Measurements from ENCODE around the gene UBB. TPM values are rescaled to one million over a fixed set of nuclear protein-coding genes. Genes with fewer than 3 reads are reported as not detected.

Gene UBB
- total and polyA plus RNA-seq, 9 of the 15 experiments (the other 6 are each of a cell fraction or from before 2014, with no cell fraction given): 1,069 to 4,143 (median 1,696) TPM

DNA sequence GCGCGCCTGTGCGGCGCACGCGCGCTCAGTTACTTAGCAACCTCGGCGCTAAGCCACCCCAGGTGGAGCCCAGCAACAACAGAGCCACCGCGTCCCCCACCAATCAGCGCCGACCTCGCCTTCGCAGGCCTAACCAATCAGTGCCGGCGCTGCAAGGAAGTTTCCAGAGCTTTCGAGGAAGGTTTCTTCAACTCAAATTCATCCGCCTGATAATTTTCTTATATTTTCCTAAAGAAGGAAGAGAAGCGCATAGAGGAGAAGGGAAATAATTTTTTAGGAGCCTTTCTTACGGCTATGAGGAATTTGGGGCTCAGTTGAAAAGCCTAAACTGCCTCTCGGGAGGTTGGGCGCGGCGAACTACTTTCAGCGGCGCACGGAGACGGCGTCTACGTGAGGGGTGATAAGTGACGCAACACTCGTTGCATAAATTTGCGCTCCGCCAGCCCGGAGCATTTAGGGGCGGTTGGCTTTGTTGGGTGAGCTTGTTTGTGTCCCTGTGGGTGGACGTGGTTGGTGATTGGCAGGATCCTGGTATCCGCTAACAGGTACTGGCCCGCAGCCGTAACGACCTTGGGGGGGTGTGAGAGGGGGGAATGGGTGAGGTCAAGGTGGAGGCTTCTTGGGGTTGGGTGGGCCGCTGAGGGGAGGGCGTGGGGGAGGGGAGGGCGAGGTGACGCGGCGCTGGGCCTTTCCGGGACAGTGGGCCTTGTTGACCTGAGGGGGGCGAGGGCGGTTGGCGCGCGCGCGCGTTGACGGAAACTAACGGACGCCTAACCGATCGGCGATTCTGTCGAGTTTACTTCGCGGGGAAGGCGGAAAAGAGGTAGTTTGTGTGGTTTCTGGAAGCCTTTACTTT, at the start of gene UBB (continued):
- TF ChIP-seq, protein P1, sequence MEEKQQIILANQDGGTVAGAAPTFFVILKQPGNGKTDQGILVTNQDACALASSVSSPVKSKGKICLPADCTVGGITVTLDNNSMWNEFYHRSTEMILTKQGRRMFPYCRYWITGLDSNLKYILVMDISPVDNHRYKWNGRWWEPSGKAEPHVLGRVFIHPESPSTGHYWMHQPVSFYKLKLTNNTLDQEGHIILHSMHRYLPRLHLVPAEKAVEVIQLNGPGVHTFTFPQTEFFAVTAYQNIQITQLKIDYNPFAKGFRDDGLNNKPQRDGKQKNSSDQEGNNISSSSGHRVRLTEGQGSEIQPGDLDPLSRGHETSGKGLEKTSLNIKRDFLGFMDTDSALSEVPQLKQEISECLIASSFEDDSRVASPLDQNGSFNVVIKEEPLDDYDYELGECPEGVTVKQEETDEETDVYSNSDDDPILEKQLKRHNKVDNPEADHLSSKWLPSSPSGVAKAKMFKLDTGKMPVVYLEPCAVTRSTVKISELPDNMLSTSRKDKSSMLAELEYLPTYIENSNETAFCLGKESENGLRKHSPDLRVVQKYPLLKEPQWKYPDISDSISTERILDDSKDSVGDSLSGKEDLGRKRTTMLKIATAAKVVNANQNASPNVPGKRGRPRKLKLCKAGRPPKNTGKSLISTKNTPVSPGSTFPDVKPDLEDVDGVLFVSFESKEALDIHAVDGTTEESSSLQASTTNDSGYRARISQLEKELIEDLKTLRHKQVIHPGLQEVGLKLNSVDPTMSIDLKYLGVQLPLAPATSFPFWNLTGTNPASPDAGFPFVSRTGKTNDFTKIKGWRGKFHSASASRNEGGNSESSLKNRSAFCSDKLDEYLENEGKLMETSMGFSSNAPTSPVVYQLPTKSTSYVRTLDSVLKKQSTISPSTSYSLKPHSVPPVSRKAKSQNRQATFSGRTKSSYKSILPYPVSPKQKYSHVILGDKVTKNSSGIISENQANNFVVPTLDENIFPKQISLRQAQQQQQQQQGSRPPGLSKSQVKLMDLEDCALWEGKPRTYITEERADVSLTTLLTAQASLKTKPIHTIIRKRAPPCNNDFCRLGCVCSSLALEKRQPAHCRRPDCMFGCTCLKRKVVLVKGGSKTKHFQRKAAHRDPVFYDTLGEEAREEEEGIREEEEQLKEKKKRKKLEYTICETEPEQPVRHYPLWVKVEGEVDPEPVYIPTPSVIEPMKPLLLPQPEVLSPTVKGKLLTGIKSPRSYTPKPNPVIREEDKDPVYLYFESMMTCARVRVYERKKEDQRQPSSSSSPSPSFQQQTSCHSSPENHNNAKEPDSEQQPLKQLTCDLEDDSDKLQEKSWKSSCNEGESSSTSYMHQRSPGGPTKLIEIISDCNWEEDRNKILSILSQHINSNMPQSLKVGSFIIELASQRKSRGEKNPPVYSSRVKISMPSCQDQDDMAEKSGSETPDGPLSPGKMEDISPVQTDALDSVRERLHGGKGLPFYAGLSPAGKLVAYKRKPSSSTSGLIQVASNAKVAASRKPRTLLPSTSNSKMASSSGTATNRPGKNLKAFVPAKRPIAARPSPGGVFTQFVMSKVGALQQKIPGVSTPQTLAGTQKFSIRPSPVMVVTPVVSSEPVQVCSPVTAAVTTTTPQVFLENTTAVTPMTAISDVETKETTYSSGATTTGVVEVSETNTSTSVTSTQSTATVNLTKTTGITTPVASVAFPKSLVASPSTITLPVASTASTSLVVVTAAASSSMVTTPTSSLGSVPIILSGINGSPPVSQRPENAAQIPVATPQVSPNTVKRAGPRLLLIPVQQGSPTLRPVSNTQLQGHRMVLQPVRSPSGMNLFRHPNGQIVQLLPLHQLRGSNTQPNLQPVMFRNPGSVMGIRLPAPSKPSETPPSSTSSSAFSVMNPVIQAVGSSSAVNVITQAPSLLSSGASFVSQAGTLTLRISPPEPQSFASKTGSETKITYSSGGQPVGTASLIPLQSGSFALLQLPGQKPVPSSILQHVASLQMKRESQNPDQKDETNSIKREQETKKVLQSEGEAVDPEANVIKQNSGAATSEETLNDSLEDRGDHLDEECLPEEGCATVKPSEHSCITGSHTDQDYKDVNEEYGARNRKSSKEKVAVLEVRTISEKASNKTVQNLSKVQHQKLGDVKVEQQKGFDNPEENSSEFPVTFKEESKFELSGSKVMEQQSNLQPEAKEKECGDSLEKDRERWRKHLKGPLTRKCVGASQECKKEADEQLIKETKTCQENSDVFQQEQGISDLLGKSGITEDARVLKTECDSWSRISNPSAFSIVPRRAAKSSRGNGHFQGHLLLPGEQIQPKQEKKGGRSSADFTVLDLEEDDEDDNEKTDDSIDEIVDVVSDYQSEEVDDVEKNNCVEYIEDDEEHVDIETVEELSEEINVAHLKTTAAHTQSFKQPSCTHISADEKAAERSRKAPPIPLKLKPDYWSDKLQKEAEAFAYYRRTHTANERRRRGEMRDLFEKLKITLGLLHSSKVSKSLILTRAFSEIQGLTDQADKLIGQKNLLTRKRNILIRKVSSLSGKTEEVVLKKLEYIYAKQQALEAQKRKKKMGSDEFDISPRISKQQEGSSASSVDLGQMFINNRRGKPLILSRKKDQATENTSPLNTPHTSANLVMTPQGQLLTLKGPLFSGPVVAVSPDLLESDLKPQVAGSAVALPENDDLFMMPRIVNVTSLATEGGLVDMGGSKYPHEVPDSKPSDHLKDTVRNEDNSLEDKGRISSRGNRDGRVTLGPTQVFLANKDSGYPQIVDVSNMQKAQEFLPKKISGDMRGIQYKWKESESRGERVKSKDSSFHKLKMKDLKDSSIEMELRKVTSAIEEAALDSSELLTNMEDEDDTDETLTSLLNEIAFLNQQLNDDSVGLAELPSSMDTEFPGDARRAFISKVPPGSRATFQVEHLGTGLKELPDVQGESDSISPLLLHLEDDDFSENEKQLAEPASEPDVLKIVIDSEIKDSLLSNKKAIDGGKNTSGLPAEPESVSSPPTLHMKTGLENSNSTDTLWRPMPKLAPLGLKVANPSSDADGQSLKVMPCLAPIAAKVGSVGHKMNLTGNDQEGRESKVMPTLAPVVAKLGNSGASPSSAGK (IDR thresholded peaks at IDR 0.05): peak; percentile 66
- 0 out of 2 replicates have a peak, but pooled peaks have one; percentile 24 for TF ChIP-seq ZNF79 (CRISPR knock-in tag; IDR thresholded peaks at IDR 0.05; ENCODE audit: low read depth)
- TF ChIP-seq, protein P2, sequence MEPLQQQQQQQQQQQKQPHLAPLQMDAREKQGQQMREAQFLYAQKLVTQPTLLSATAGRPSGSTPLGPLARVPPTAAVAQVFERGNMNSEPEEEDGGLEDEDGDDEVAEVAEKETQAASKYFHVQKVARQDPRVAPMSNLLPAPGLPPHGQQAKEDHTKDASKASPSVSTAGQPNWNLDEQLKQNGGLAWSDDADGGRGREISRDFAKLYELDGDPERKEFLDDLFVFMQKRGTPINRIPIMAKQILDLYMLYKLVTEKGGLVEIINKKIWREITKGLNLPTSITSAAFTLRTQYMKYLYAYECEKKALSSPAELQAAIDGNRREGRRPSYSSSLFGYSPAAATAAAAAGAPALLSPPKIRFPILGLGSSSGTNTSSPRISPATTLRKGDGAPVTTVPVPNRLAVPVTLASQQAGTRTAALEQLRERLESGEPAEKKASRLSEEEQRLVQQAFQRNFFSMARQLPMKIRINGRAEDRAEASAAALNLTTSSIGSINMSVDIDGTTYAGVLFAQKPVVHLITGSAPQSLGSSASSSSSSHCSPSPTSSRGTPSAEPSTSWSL (CRISPR knock-in tag; IDR thresholded peaks at IDR 0.05; ENCODE audit: borderline replicate concordance): no peak
- TF ChIP-seq, protein P3, sequence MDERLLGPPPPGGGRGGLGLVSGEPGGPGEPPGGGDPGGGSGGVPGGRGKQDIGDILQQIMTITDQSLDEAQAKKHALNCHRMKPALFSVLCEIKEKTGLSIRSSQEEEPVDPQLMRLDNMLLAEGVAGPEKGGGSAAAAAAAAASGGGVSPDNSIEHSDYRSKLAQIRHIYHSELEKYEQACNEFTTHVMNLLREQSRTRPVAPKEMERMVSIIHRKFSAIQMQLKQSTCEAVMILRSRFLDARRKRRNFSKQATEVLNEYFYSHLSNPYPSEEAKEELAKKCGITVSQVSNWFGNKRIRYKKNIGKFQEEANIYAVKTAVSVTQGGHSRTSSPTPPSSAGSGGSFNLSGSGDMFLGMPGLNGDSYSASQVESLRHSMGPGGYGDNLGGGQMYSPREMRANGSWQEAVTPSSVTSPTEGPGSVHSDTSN (CRISPR knock-in tag; IDR thresholded peaks at IDR 0.05; ENCODE audit: low read depth): no peak
- TF ChIP-seq, protein P3 (tag; conservative IDR thresholded peaks at IDR 0.05; ENCODE audit: low read depth): peak; percentile 64
- TF ChIP-seq, protein P4, sequence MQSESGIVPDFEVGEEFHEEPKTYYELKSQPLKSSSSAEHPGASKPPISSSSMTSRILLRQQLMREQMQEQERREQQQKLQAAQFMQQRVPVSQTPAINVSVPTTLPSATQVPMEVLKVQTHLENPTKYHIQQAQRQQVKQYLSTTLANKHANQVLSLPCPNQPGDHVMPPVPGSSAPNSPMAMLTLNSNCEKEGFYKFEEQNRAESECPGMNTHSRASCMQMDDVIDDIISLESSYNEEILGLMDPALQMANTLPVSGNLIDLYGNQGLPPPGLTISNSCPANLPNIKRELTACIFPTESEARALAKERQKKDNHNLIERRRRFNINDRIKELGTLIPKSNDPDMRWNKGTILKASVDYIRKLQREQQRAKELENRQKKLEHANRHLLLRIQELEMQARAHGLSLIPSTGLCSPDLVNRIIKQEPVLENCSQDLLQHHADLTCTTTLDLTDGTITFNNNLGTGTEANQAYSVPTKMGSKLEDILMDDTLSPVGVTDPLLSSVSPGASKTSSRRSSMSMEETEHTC (IDR thresholded peaks at IDR 0.05): 0 out of 2 replicates have a peak, but pooled peaks have one; percentile 9
- no peak for TF ChIP-seq TGIF2 (CRISPR knock-in tag; IDR thresholded peaks at IDR 0.05)
- no peak for TF ChIP-seq EZH2 (IDR thresholded peaks at IDR 0.05; ENCODE audit: borderline replicate concordance, low read depth, low read length)

Measured in K562 (cell line).